K562 (cell line): ENCODE results near the gene THOP1. TPM values are rescaled to one million over a fixed set of nuclear protein-coding genes. Genes with fewer than 3 reads are reported as not detected.

Experiments used
- AFF1 ChIP-seq, 2 experiments: fragments of 450-650 bp; IDR thresholded peaks; 2 replicates each; pipeline ENCODE4 v1.6.1; 2018; ENCODE audit warnings: mild to moderate bottlenecking in 2 of 2, low read depth in 1 of 2; ENCODE audit not compliant: partially characterized antibody in 2 of 2
- DMBX1 ChIP-seq: fragments of 250-450 bp; sonication (Bioruptor Pico); IDR thresholded peaks from 2 replicates; pipeline ENCODE4 v1.8.0; 2022; ENCODE audit warnings: inconsistent platforms, mild to moderate bottlenecking, moderate library complexity, borderline replicate concordance
- FOXK1 ChIP-seq: sonication (generic); formaldehyde crosslinking; IDR thresholded peaks from 2 replicates; pipeline ENCODE4 v1.8.0; 2022; ENCODE audit warnings: missing genetic modification reagents, mild to moderate bottlenecking, borderline replicate concordance
- HCFC1 ChIP-seq: IDR thresholded peaks from 2 replicates; pipeline ENCODE4 v1.6.1; 2012; ENCODE audit warnings: low read depth, low read length, improper control_type of control experiment
- HIVEP1 ChIP-seq: fragments of 250-450 bp; sonication (Bioruptor Pico); IDR thresholded peaks from 2 replicates; pipeline ENCODE4 v1.4.0; 2020; ENCODE audit warnings: mild to moderate bottlenecking
- PREB ChIP-seq: sonication (generic); formaldehyde crosslinking; IDR thresholded peaks from 2 replicates; pipeline ENCODE4 v1.8.1; 2023; ENCODE audit warnings: mild to moderate bottlenecking, missing genetic modification reagents
- RB1 ChIP-seq: fragments of 450-650 bp; IDR thresholded peaks from 2 replicates; pipeline ENCODE4 v1.6.1; 2017; ENCODE audit warnings: low read depth, mild to moderate bottlenecking
- SPI1 ChIP-seq: IDR thresholded peaks from 2 replicates; pipeline ENCODE4 v1.6.1; 2011; ENCODE audit warnings: low read depth, low read length, control low read depth, borderline replicate concordance
- TGIF2 ChIP-seq: sonication (generic); formaldehyde crosslinking; IDR thresholded peaks from 2 replicates; pipeline ENCODE4 v1.8.1; 2022; ENCODE audit warnings: mild to moderate bottlenecking, missing genetic modification reagents, moderate library complexity
- XRCC5 ChIP-seq: fragments of 200-400 bp; formaldehyde crosslinking; IDR thresholded peaks from 2 replicates; pipeline ENCODE4 v1.6.1; 2017; ENCODE audit warnings: low read depth, mild to moderate bottlenecking, low read length
- ZBTB7A ChIP-seq: IDR thresholded peaks from 2 replicates; pipeline ENCODE4 v1.6.1; 2011; ENCODE audit warnings: low read depth, mild to moderate bottlenecking, low read length, moderate library complexity, borderline replicate concordance; ENCODE audit not compliant: control insufficient read depth
- ZNF124 ChIP-seq: sonication (generic); formaldehyde crosslinking; IDR thresholded peaks from 2 replicates; pipeline ENCODE4 v1.8.1; 2022; ENCODE audit warnings: missing genetic modification reagents
- ZNF311 ChIP-seq: fragments of 250-450 bp; sonication (Bioruptor Pico); IDR thresholded peaks from 2 replicates; pipeline ENCODE4 v1.4.0; 2020; ENCODE audit warnings: mild to moderate bottlenecking, moderate library complexity
- polyA plus RNA-seq, 8 experiments: library from polyadenylated mRNA; depleted of rRNA in 4 of 8; stranded (reverse) in 5 of 8; unstranded in 3 of 8; fragments of >200 nt; fragmentation: Nextera tagmentation in 2 of 8; fragmentation: Illumina TruSeq in 1 of 8; extraction: Ambion mirVana in 2 of 8; extraction: Trizol in 1 of 8; gene quantifications; 2 replicates each; pipeline versions ENCODE4 v1.2.1 to v1.2.3, GENCODE V29; 2011 to 2014; ENCODE audit warnings: inconsistent platforms in 1 of 8, missing spikeins in 1 of 8
- total RNA-seq, 7 experiments: library from RNA; depleted of rRNA in 6 of 7; stranded (reverse); fragments of >200 nt in 6 of 7; fragmentation: Illumina TruSeq in 2 of 7; extraction: Trizol in 2 of 7; gene quantifications; 2 replicates each; pipeline versions ENCODE4 v1.2.1 to v1.2.3, GENCODE V29; 2011 to 2021; ENCODE audit warnings: low replicate concordance in 1 of 7
- TF ChIP-seq, protein P1 (sequence below): sonication (generic); formaldehyde crosslinking; IDR thresholded peaks from 2 replicates; pipeline ENCODE4 v1.8.0; 2023; ENCODE audit warnings: missing genetic modification reagents, mild to moderate bottlenecking, borderline replicate concordance

The THOP1 gene
- total and polyA plus RNA-seq, 9 of the 15 experiments (the other 6 are each of a cell fraction or from before 2014, with no cell fraction given): 1.3 to 255 (median 96.1) TPM

GRCh38 chr19:2739602-2740313 is 45.5 kb upstream of the THOP1 start, which contains the start of gene SLC39A3 (continued):
- TF ChIP-seq FOXK1 (CRISPR knock-in tag) (peak; percentile 81; the same call in 1 of the 2 replicates), XRCC5 (peak; percentile 100), AFF1 (IDR thresholded peaks at IDR 0.05; ENCODE audit: low read depth in 1 of 2, partially characterized antibody in 2 of 2) (peak in 1 of 2 experiments; percentile 99), SPI1 (no peak), PREB (CRISPR knock-in tag) (no peak), HCFC1 (peak; percentile 92), ZNF311 (CRISPR knock-in tag) (peak; percentile 77; the same call in 1 of the 2 replicates), HIVEP1 (CRISPR knock-in tag) (0 out of 2 replicates have a peak, but pooled peaks have one; percentile 48), DMBX1 (CRISPR knock-in tag) (peak; percentile 97), ZBTB7A (peak; percentile 80), ZNF124 (CRISPR knock-in tag) (0 out of 2 replicates have a peak, but pooled peaks have one; percentile 55), TGIF2 (CRISPR knock-in tag) (peak; percentile 90), RB1 (peak; percentile 97)
- TF ChIP-seq, protein P1, sequence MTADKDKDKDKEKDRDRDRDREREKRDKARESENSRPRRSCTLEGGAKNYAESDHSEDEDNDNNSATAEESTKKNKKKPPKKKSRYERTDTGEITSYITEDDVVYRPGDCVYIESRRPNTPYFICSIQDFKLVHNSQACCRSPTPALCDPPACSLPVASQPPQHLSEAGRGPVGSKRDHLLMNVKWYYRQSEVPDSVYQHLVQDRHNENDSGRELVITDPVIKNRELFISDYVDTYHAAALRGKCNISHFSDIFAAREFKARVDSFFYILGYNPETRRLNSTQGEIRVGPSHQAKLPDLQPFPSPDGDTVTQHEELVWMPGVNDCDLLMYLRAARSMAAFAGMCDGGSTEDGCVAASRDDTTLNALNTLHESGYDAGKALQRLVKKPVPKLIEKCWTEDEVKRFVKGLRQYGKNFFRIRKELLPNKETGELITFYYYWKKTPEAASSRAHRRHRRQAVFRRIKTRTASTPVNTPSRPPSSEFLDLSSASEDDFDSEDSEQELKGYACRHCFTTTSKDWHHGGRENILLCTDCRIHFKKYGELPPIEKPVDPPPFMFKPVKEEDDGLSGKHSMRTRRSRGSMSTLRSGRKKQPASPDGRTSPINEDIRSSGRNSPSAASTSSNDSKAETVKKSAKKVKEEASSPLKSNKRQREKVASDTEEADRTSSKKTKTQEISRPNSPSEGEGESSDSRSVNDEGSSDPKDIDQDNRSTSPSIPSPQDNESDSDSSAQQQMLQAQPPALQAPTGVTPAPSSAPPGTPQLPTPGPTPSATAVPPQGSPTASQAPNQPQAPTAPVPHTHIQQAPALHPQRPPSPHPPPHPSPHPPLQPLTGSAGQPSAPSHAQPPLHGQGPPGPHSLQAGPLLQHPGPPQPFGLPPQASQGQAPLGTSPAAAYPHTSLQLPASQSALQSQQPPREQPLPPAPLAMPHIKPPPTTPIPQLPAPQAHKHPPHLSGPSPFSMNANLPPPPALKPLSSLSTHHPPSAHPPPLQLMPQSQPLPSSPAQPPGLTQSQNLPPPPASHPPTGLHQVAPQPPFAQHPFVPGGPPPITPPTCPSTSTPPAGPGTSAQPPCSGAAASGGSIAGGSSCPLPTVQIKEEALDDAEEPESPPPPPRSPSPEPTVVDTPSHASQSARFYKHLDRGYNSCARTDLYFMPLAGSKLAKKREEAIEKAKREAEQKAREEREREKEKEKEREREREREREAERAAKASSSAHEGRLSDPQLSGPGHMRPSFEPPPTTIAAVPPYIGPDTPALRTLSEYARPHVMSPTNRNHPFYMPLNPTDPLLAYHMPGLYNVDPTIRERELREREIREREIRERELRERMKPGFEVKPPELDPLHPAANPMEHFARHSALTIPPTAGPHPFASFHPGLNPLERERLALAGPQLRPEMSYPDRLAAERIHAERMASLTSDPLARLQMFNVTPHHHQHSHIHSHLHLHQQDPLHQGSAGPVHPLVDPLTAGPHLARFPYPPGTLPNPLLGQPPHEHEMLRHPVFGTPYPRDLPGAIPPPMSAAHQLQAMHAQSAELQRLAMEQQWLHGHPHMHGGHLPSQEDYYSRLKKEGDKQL (CRISPR knock-in tag): no peak
